Heart left ventricle (tissue), 16 donors: ENCODE results near the gene STRIT1. TPM values are rescaled to one million over a fixed set of nuclear protein-coding genes. Genes with fewer than 3 reads are reported as not detected.

Experiments
- ATAC-seq, 4 donors: fragments of 200-7000 bp; cut with Tn5 transposase; one replicate each; pipeline ENCODE4 v1.9.1; 2020 to 2022; ENCODE audit warnings: moderate library complexity in 4 of 4, mild to moderate bottlenecking in 3 of 4, moderate number of reproducible peaks in 1 of 4
- DNase-seq, 5 donors: peaks; one replicate each; pipeline ENCODE4 v3.0.0-alpha.2; 2020
- H3K27ac ChIP-seq, 12 donors: fragments of 200-600 bp; sonication (generic) in 4 of 12; one replicate each; pipeline versions ENCODE4 v1.5.0 to v1.8.0; 2016 to 2022; ENCODE audit warnings: mild to moderate bottlenecking in 2 of 12
- H3K27me3 ChIP-seq, 9 donors: fragments of 200-600 bp; sonication (generic) in 2 of 9; one replicate each; pipeline versions ENCODE4 v1.5.1 to v1.8.0; 2016 to 2022; ENCODE audit warnings: mild to moderate bottlenecking in 3 of 9
- H3K36me3 ChIP-seq, 9 donors: fragments of 200-600 bp; sonication (generic) in 2 of 9; one replicate each; pipeline versions ENCODE4 v1.5.0 to v1.8.0; 2018 to 2022; ENCODE audit warnings: mild to moderate bottlenecking in 2 of 9
- H3K4me1 ChIP-seq, 12 donors: fragments of 200-600 bp; sonication (generic) in 4 of 12; one replicate each; pipeline versions ENCODE4 v1.5.0 to v1.8.0; 2016 to 2022; ENCODE audit warnings: mild to moderate bottlenecking in 3 of 12
- H3K4me3 ChIP-seq, 12 donors: fragments of 200-600 bp; sonication (generic) in 4 of 12; one replicate each; pipeline versions ENCODE4 v1.5.0 to v1.8.0; 2017 to 2022; ENCODE audit warnings: mild to moderate bottlenecking in 9 of 12, moderate library complexity in 4 of 12
- H3K9me3 ChIP-seq, 12 donors: fragments of 200-600 bp; sonication (generic) in 4 of 12; one replicate each; pipeline versions ENCODE4 v1.5.0 to v1.8.0; 2016 to 2022; ENCODE audit warnings: mild to moderate bottlenecking in 1 of 12
- POLR2A ChIP-seq, 2 donors: fragments of 450-650 bp; IDR thresholded peaks; one replicate each; pipeline ENCODE4 v1.6.1; 2017; ENCODE audit warnings: antibody characterized with exemption in 2 of 2, mild to moderate bottlenecking in 2 of 2, moderate library complexity in 2 of 2
- WGBS, 4 donors: extraction: QIAGEN DNeasy Blood & Tissue Kit in 2 of 4; methylation state at CpG; one replicate each; pipeline versions ENCODE4 v1.1.5 to v1.1.7; 2013 to 2018; 5-methylcytosine and 5-hydroxymethylcytosine counted together
- intact Hi-C, 10 donors: fragments of 100-400 bp; cut with DNase I; formaldehyde crosslinking; loops; one replicate each; pipeline versions ENCODE4 v1.11.1 to v1.14.2; 2022
- polyA plus RNA-seq, 2 donors: library from polyadenylated mRNA; stranded (reverse); fragments of 200-250 nt; gene quantifications; one replicate each; pipeline ENCODE4 v1.2.3, GENCODE V29; 2013
- total RNA-seq, 9 donors: library from RNA; depleted of rRNA in 2 of 9; stranded (reverse); fragments of >200 nt in 2 of 9; fragmentation: NEBNext Ultra II Directional in 3 of 9; extraction: Animal tissue kit (Norgen Biotek cat#: 25700) in 3 of 9; gene quantifications; one replicate each; pipeline versions ENCODE4 v1.1.0 to v1.2.4, GENCODE V29; 2016 to 2023
- TF ChIP-seq, protein P1 (sequence below), 12 donors: fragments of 200-600 bp; sonication (generic) in 4 of 12; IDR thresholded peaks; one replicate each; pipeline versions ENCODE4 v1.5.0 to v1.8.0; 2018 to 2022; ENCODE audit warnings: antibody characterized with exemption in 12 of 12, mild to moderate bottlenecking in 5 of 12
- donor health status: ischemic (EF 13 %, LVEDD 7.1; RV severe dilation, severe dysfunction).
- donor health status: healthy with polysubstance abuse.
- donor health status: DM: no; HTN: yes; CAD: no.
- donor health status: DM: no; HTN: no; CAD: no.
- donor health status: ischemic (EF 25% LVEDD 6.9; RV normal size, moderate dysfunction).
- donor health status: ischemic (EF 25% LVEDD 5.7; RV mildly dilated, moderate dysfunction).
- donor health status: healthy.
- donor health status: DM: yes; HTN: yes; CAD: no.
- donor health status: ischemic (EF 35%, LVEDD 5.7; RV mildly dilated, moderate dysfunction).
- donor health status: nonischemic (EF 11% LVEDD 7.7; RV severe dilation, severe dysfunction).
- donor health status: DM: yes; HTN: yes; CAD: no.
- donor health status: PGD.
- donor health status: ischemic (EF 29% LVEDD 5.4; RV normal size, mild dysfunction).
- donor health status: nonischemic (EF 23%, LVEDD 6.1; RV moderate dilation, normal function).

The STRIT1 gene
- total and polyA plus RNA-seq, 11 donors = 0.18 to 12.0 (median 1.6) TPM

DNA sequence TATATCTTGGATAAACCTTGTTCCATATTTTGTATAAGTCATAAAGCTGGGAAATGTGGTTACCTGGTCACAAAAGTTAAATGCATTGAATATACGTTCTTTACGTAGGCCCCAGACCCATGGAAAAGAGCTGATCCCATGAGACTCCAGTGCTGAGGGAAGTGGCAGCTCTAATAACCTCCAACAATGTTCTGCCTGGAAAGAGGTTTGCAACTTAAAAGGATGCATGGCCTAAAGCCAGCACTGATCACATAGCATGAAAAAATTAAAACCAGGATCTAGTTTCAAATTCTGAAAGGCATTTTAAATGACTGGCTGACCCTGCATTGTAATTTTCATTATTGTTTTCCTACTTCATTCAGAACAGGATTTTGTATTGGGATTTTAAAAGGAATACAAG, 27.9 kb upstream of the STRIT1 start:
- ATAC-seq = no peak
- Histone ChIP-seq H3K27ac (no peak overlapping the region), H3K27me3 (no peaks in the 10 kb centered on the region), H3K36me3 (no peaks in the 10 kb centered on the region), H3K4me3 (no peak overlapping the region), H3K4me1 (peaks cover 0 to 3% (median 0%) of the 10 kb centered on the region in 12 donors), H3K9me3 (no peaks in the 10 kb centered on the region)
- DNase-seq = no peak
- 62 to 78% (median 72%) methylated on average over 2 of the region's 2 CpGs for WGBS, 4 donors
- TF ChIP-seq, protein P1, sequence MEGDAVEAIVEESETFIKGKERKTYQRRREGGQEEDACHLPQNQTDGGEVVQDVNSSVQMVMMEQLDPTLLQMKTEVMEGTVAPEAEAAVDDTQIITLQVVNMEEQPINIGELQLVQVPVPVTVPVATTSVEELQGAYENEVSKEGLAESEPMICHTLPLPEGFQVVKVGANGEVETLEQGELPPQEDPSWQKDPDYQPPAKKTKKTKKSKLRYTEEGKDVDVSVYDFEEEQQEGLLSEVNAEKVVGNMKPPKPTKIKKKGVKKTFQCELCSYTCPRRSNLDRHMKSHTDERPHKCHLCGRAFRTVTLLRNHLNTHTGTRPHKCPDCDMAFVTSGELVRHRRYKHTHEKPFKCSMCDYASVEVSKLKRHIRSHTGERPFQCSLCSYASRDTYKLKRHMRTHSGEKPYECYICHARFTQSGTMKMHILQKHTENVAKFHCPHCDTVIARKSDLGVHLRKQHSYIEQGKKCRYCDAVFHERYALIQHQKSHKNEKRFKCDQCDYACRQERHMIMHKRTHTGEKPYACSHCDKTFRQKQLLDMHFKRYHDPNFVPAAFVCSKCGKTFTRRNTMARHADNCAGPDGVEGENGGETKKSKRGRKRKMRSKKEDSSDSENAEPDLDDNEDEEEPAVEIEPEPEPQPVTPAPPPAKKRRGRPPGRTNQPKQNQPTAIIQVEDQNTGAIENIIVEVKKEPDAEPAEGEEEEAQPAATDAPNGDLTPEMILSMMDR (IDR thresholded peaks at IDR 0.05) = no peak
- no peak for TF ChIP-seq POLR2A (IDR thresholded peaks at IDR 0.05)
- intact Hi-C loops = loop anchor here (5.0 to 10.0 kb wide), 4 partner anchors 367 to 989 kb away; no protein-coding TSS in a partner anchor

DNA sequence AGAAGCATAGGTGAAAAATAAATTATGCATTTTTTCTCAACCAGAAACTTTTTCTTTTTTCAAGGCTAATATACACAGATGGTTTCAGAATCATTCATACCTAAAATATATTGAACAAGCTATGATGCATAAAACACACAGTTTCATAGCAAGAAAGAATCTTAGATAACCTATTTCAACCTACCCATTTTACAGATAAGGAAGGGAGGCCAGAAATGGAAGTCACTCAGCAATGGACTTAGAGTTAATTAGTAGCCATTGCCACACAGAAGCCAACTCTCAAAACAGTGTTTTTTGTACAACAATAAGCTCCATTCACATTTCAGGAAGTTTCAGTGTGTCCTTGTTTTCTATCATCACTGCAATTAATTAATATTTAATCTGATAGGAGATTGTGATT, 27.5 kb upstream of the STRIT1 start:
- TF ChIP-seq, protein P1 (IDR thresholded peaks at IDR 0.05) = no peak
- no peak for TF ChIP-seq POLR2A (IDR thresholded peaks at IDR 0.05)
- intact Hi-C loops = loop anchor here (5.0 to 10.0 kb wide), 4 partner anchors 366 to 989 kb away; no protein-coding TSS in a partner anchor
- H3K27me3 ChIP-seq = no peaks in the 10 kb centered on the region
- H3K27ac ChIP-seq = no peak overlapping the region
- ATAC-seq (no peak), DNase-seq (no peak)
- H3K4me3 ChIP-seq = no peak overlapping the region
- peaks cover 0 to 6% (median 0%) of the 10 kb centered on the region in 12 donors for H3K4me1 ChIP-seq
- H3K9me3 ChIP-seq = no peaks in the 10 kb centered on the region
- H3K36me3 ChIP-seq = no peaks in the 10 kb centered on the region

DNA sequence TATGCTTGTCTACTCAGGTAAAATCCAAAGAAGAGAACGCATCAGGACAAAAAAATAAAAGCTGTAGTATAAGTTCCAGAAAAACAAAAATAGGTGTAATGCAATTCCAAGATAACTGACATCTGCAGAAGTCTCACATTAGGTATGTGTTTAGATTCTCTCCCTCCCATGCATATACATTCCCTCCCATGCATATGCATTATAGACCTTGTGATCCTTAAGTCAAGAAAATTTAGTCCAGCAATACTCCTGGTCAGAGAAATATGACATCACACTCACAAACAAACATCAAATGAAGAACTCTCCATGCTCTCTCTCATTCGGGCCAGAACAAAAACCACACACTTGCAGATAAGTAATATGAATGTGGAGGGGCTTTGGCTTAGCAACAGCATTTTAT, 25.3 kb upstream of the STRIT1 start:
- TF ChIP-seq POLR2A (IDR thresholded peaks at IDR 0.05) = no peak
- TF ChIP-seq, protein P1 (IDR thresholded peaks at IDR 0.05) = no peak
- intact Hi-C loops = no loop called here

DNA sequence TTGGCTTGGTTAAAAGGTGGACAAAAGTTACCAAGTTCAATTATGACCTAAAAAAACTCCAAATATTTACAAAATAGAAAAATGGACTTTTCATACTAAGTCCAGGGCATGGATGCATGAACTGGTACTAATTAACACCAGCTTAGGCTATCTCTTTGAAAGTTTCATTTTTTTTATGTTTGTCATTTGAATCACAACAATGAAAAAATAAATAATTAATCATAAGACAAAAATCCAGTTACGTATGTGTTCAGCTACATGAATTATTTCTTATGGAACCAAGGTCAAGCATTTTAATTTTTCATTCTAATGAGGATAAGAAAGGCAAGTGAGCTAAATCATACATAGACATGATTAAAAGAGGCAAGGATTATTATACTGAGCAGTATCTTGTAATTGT, 23.7 kb upstream of the STRIT1 start:
- WGBS, 4 donors = 76 to 85% (median 81%) methylated on average over 1 of the region's 1 CpG
- H3K9me3 ChIP-seq = no peaks in the 10 kb centered on the region
- no peak overlapping the region for H3K4me3 ChIP-seq
- TF ChIP-seq, protein P1 (IDR thresholded peaks at IDR 0.05) = no peak
- no peak for TF ChIP-seq POLR2A (IDR thresholded peaks at IDR 0.05)
- no peaks in the 10 kb centered on the region for H3K27me3 ChIP-seq
- DNase-seq (no peak), ATAC-seq (no peak)
- H3K4me1 ChIP-seq = peaks cover 0 to 16% (median 0%) of the 10 kb centered on the region in 12 donors
- no peak overlapping the region for H3K27ac ChIP-seq
- H3K36me3 ChIP-seq = no peaks in the 10 kb centered on the region
- intact Hi-C loops = no loop called here

More for the DNA sequence above, 25.3 kb upstream of the STRIT1 start:
- no peaks in the 10 kb centered on the region for H3K9me3 ChIP-seq
- peaks cover 0 to 10% (median 0%) of the 10 kb centered on the region in 12 donors for H3K4me1 ChIP-seq
- WGBS, 4 donors = 80 to 89% (median 83%) methylated on average over 2 of the region's 2 CpGs
- H3K4me3 ChIP-seq = no peak overlapping the region
- no peak overlapping the region for H3K27ac ChIP-seq
- DNase-seq (no peak), ATAC-seq (no peak)
- H3K27me3 ChIP-seq = no peaks in the 10 kb centered on the region
- H3K36me3 ChIP-seq = no peaks in the 10 kb centered on the region
